Stimulated activated CD4-positive, alpha-beta T cell treated with anti-CD3 and anti-CD28 coated beads, Interleukin-12 subunit alpha, Interleukin-12 subunit beta, amount 100 ng/mL, for 48 hours (primary cell): Measurements from ENCODE around the gene CEP70.
"Not testable (repeated sequence)": the region's sequence is repeated elsewhere in the genome, so short reads cannot be mapped to it uniquely, and the experiment has no call there.

Source experiments
- DNase-seq, 3 donors: peaks; one replicate each; pipeline ENCODE4 v3.0.0-alpha.2; 2020; ENCODE audit warnings: low read depth in 2 of 3, low spot score in 1 of 3

CEP70 gene

GRCh38 chr3:138593488-138594149, 441 bp downstream of the CEP70 start:
- no peak for DNase-seq

DNA sequence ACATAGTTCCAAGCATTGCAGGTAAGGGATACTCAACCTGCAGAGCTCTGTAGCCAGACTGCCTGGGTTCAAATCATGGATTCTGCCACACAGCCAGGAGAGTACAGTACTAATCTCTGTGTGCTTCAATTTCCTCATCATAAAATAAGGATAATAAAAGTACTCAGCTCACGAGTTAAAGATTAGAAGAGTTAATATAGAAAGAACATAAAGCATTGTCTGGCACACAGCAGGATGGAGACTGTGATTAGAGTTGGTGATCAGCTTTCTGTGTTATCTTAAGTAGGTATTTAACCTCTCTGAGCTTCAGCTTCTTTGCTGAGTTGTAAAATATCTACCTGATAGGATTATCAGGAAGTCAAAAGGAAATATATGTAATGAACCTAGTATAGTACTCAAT, 2.7 kb downstream of the CEP70 start:
- DNase-seq: no peak

DNA sequence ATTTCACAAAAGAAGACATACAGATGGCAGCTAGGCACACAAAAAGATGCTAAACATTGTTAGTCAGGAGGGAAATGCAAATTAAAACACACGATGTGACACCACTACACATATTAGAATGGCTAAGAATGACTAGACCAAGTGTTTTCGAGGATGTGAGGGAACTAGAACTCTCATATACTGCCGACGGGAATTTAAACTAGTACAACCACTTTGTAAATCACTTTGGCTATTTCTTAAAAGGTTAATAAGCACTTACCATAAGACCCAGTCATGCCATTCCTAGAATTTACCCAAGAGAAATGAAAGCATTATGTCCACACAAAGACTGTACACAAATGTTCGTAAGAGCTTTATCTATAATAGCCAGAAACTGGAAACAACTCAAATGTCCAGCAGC, 5.6 kb downstream of the CEP70 start:
- no peak for DNase-seq

- DNase-seq: no peak
Measured at GRCh38 chr3:138587374-138587773, 6.7 kb downstream of the CEP70 start.

DNA sequence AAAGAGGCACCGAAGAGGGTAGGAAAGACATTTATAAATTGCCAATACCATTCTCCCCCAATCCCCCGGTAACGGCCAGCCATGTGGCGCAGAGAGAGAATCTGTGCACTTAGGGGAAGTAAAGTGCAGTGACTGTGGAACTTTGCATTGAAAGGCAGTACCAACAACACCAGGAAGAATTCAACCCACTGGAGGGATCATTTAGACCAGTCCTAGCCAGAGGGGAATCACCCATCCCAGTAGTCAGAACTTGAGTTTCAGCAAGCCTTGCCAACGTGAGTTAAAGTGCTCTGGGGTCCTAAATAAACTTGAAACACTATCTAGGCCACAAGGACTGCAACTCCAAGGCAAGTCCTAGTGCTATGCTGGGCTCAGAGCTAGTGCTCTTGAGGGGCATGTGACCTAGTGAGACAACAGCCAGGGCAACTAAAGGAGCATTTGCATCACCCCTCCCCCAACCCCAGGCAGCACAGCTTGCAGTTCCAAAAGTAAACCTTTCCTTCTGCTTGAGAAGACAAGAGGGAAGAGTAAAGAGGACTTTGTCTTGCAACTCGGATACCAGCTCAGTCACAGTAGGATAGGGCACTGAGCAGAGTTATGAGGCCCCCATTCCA, 15.0 kb downstream of the CEP70 start:
- DNase-seq: no peak

GRCh38 chr3:138578141-138578540, 15.9 kb downstream of the CEP70 start:
- DNase-seq: no peak

GRCh38 chr3:138573138-138573537, 20.9 kb downstream of the CEP70 start:
- DNase-seq: no peak

GRCh38 chr3:138569624-138570023, 24.4 kb downstream of the CEP70 start:
- not testable (repeated sequence) for DNase-seq

- no peak for DNase-seq
Measured at GRCh38 chr3:138569090-138569489, 25.0 kb downstream of the CEP70 start.

GRCh38 chr3:138567403-138567802, 26.7 kb downstream of the CEP70 start:
- no peak for DNase-seq

DNA sequence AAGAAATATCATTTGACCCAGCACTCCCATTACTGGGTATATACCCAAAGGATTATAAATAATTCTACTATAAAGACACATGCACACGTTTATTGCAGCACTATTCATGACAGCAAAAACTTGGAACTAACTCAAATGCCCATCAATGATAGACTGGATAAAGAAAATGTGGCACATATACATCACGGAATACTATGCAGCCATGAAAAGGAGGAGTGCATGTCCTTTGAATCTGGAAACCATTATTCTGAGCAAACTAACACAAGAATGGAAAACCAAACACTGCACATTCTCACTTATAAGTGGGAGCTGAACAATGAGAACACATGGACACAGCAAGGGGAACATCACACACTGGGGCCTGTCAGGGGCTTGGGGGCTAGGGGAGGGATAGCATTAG, 27.8 kb downstream of the CEP70 start:
- not testable (repeated sequence) for DNase-seq

- not testable (repeated sequence) for DNase-seq
Measured at GRCh38 chr3:138562902-138563301, 31.2 kb downstream of the CEP70 start.

GRCh38 chr3:138560501-138560900, 33.6 kb downstream of the CEP70 start:
- no peak for DNase-seq

GRCh38 chr3:138559134-138559533, 34.9 kb downstream of the CEP70 start:
- DNase-seq: no peak

GRCh38 chr3:138554775-138555174, 39.3 kb downstream of the CEP70 start:
- DNase-seq: not testable (repeated sequence)

GRCh38 chr3:138550958-138551357, 43.1 kb downstream of the CEP70 start:
- not testable (repeated sequence) for DNase-seq

GRCh38 chr3:138549179-138549977, 44.7 kb downstream of the CEP70 start:
- DNase-seq: no peak

DNA sequence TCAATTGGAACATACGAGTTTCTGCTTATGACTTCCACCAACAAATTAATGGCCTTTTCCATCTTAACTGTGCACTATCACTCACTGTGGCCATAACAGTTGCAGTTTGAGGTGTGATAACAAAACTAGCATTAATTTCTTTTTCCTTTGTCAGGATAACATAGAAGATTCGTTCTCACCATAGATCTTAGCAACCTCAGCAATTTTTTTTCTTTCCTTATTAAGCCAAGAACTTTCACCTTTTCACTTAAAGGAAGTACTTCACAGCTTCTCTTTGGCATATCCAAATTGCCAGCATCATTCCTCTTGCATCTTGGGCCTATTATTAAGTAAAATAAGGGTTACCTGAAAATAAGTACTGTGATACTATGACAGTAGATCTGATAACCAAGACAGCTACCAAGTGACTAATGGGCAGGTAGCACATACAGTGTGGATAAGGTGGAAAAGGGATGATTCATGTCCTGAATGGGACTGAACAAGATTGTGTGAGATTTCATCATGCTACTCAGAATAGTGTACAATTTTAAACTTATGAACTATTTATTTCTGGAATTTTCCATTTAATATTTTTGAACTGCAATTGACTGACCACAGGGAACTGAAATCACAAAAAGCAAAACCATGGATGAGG, 46.6 kb downstream of the CEP70 start:
- DNase-seq: no peak

DNA sequence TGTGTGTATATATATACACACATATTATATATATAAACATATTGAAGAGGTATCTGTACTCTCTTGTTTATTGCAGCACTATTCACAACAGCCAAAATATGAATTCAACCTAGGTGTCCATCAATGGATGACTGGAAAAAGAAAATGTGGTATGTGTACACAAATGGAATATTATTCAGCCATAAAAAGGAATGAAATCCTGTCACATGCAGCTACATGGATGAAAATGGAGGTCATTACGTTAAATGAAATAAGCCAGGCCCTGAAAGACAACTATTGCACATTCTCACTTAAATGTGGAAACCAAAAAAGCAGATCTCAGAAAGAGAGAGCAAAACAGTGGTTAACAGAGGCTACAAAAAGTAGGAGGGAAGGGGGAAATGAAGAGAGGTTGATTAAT, 49.5 kb downstream of the CEP70 start:
- no peak for DNase-seq

DNA sequence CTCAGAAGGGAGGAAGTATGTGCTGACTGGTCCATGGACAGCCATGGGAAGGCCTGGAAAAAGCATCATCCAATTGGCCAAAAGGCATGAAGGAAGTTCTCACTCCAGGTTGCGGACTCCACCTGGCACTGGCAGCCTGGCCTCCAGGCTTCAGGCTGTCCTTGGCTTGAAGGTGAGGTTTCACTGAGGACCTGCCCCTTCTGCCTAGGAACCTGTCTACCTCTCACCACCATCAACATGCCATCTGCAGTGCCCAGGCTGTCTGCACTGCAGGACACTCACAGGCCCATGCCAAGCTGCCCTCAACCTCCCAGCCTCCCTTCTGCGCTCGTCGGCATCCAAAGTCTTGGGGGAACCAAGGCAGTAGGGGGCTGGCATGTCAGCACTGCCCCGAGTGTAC, 51.1 kb downstream of the CEP70 start:
- DNase-seq: no peak

DNA sequence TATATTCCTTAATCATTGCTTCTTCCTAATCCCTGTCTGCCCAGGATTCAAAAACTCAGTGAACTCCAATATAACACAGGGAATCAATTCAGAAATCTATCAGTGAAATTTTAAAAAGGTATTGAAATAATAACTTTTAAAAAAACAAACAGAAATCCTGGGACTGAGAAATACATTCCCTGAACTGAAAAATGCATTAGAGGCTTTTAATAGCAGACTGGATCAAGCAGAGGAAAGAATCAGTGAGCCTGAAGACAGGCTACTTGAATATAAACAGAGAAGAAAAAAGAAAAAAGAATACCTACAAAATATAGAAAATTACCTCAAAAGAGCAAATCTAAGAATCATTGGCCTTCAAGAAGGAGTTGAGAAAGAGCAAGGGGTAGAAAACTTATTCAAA, 54.7 kb downstream of the CEP70 start:
- DNase-seq: no peak

- DNase-seq: not testable (repeated sequence)
Measured at GRCh38 chr3:138521445-138521844, 72.6 kb downstream of the CEP70 start.
